OCI-LY7 (cell line): Measurements from ENCODE around the gene EYS. TPM values are rescaled to one million over a fixed set of nuclear protein-coding genes. Genes with fewer than 3 reads are reported as not detected.

Experiments used
- BruUV-seq: library from RNA; stranded (reverse); fragments of 400-500 nt; replicated peaks from 2 replicates; lab custom pipeline; 2021; lab: Mats Ljungman, UMichigan
- CTCF ChIA-PET: fragments of 300-600 bp; sonication (Branson Sonifier 250); formaldehyde crosslinking; loops from one replicate; lab custom pipeline; 2022; ENCODE audit warnings: antibody characterized with exemption; ENCODE audit not compliant: unreplicated experiment; lab: Charles Lee
- POLR2A ChIA-PET: fragments of 300-600 bp; sonication (Branson Sonifier 250); formaldehyde crosslinking; loops from one replicate; lab custom pipeline; 2022; ENCODE audit warnings: antibody characterized with exemption; lab: Charles Lee
- DNase-seq: peaks from one replicate; pipeline ENCODE4 v3.0.0-alpha.2; 2015; ENCODE audit warnings: low spot score
- H2AFZ ChIP-seq: fragments of 200-600 bp; sonication (generic), shearing (Covaris generic); 2 replicates; pipeline ENCODE4 v1.6.1; 2014; ENCODE audit warnings: mild to moderate bottlenecking, antibody characterized with exemption, low read length, moderate library complexity
- H3K27ac ChIP-seq: fragments of 200-600 bp; sonication (generic); 2 replicates; pipeline ENCODE4 v1.5.1; 2014; ENCODE audit warnings: mixed run types, low read depth, mild to moderate bottlenecking, moderate library complexity, low read length, inconsistent platforms; ENCODE audit not compliant: poor library complexity, severe bottlenecking
- H3K36me3 ChIP-seq: fragments of 200-600 bp; sonication (generic); 2 replicates; pipeline ENCODE4 v1.6.1; 2014; ENCODE audit warnings: mild to moderate bottlenecking, antibody characterized with exemption, low read length, moderate library complexity, mixed read lengths; ENCODE audit not compliant: insufficient read depth
- H3K4me1 ChIP-seq: fragments of 200-600 bp; sonication (generic); 2 replicates; pipeline ENCODE4 v1.5.1; 2014; ENCODE audit warnings: mild to moderate bottlenecking, low read length; ENCODE audit not compliant: insufficient read depth, poor library complexity, severe bottlenecking
- H3K4me2 ChIP-seq: fragments of 200-600 bp; sonication (generic); 2 replicates; pipeline ENCODE4 v1.6.1; 2014; ENCODE audit warnings: mild to moderate bottlenecking, low read length
- H3K4me3 ChIP-seq: fragments of 200-600 bp; sonication (generic); 2 replicates; pipeline ENCODE4 v1.5.1; 2014; ENCODE audit warnings: mild to moderate bottlenecking, low read depth, low read length; ENCODE audit not compliant: poor library complexity, severe bottlenecking
- H3K79me2 ChIP-seq: fragments of 200-600 bp; sonication (generic); 2 replicates; pipeline ENCODE4 v1.6.1; 2016; ENCODE audit warnings: low read depth, mild to moderate bottlenecking, low read length, moderate library complexity, mixed read lengths; ENCODE audit not compliant: insufficient read depth
- H3K9me2 ChIP-seq: fragments of 200-600 bp; sonication (generic); 2 replicates; pipeline ENCODE4 v1.6.1; 2016; ENCODE audit warnings: mild to moderate bottlenecking, low read length, mixed read lengths; ENCODE audit not compliant: insufficient read depth
- H3K9me3 ChIP-seq: fragments of 200-600 bp; sonication (generic); 2 replicates; pipeline ENCODE4 v1.6.1; 2014; ENCODE audit warnings: mild to moderate bottlenecking, mixed run types, low read length, mixed read lengths
- H4K20me1 ChIP-seq: fragments of 200-600 bp; sonication (generic); 2 replicates; pipeline ENCODE4 v1.6.1; 2014; ENCODE audit warnings: mild to moderate bottlenecking, antibody characterized with exemption, low read length, moderate library complexity, mixed read lengths; ENCODE audit not compliant: insufficient read depth
- CTCF ChIP-seq: fragments of 200-600 bp; sonication (generic); conservative IDR thresholded peaks from 2 replicates; pipeline ENCODE4 v1.5.1; 2014; ENCODE audit warnings: mild to moderate bottlenecking, antibody characterized with exemption, low read length, moderate library complexity, mixed read lengths
- EZH2phosphoT487 ChIP-seq: fragments of 200-600 bp; sonication (generic); IDR thresholded peaks from 2 replicates; pipeline ENCODE4 v1.6.1; 2018; ENCODE audit warnings: low read depth, borderline replicate concordance, mild to moderate bottlenecking, mixed run types, antibody characterized with exemption, low read length, moderate library complexity, mixed read lengths
- intact Hi-C: fragments of 100-400 bp; cut with micrococcal nuclease; formaldehyde crosslinking; loops from one replicate; pipeline ENCODE4 v1.10.0; 2022; ENCODE audit not compliant: unreplicated experiment
- total RNA-seq, 2 experiments: library from RNA; depleted of rRNA in 1 of 2; stranded (reverse); fragments of >200 nt in 1 of 2; shearing (Covaris generic) in 1 of 2; gene quantifications; 2 replicates each; pipeline ENCODE4 v1.2.3, GENCODE V29; 2014 to 2022

Gene EYS
- total RNA-seq, 2 experiments from 2014 or later = not detected

DNA sequence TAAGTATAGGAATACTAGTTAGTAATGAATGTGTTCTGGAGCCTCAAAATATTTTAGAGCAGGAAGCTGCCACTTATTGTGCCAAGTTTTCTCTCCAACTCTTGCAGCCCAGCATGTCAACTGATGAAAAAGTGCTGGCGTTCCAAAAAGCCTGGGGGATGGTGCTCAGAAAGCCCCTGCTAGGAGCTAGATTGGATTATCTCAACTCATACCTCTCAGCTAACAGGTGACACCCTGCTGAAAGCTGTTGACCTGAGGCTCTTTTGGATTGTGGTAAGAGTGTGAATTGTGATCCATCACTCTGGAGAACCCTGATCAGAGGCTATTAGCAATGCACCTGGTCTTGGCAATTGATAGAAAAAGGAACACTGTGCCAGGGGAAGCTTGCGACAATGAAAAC, 580.4 kb downstream of the EYS start:
- H3K79me2 ChIP-seq = no peaks in the 10 kb centered on the region
- no peak overlapping the region for H3K27ac ChIP-seq
- no peaks in the 10 kb centered on the region for H3K9me2 ChIP-seq
- no peaks in the 10 kb centered on the region for H4K20me1 ChIP-seq
- intact Hi-C loops = no loop called here
- H3K4me2 ChIP-seq = no peak overlapping the region
- ChIA-PET CTCF (no interaction called here), POLR2A (interaction anchor here (0.9 to 1.1 kb wide), 2 partner anchors 11 to 14 kb away, joined by 3 read pairs; no protein-coding TSS in a partner anchor)
- no peak for TF ChIP-seq EZH2phosphoT487
- no peak for TF ChIP-seq CTCF
- no peaks in the 10 kb centered on the region for H3K4me1 ChIP-seq
- no peak overlapping the region for H3K4me3 ChIP-seq
- DNase-seq = no peak
- H3K36me3 ChIP-seq = no peaks in the 10 kb centered on the region
- H2AFZ ChIP-seq = no peak overlapping the region
- no peaks in the 10 kb centered on the region for H3K9me3 ChIP-seq
- no TSS peak for BruUV-seq

DNA sequence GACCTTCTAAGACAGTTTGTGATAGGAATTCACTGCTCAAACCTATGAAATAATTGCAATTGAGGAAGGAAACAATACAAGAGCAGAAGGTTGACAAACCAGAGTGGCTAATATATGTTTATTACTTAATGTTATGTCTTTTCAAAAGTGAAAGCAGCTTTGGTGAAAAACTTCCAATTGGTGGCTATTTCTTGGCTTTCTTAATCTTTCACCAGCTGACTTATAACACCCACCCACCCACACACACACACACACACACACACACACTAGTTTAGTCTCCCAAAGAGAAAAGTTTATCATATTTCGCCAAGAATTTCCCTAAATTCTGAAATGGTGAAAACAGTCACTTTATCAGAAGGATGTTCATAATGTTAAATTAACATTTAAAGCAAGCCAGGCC, 583.5 kb downstream of the EYS start:
- no peaks in the 10 kb centered on the region for H3K79me2 ChIP-seq
- CTCF ChIA-PET = no interaction called here
- no peak overlapping the region for H2AFZ ChIP-seq
- DNase-seq = no peak
- H3K9me3 ChIP-seq = no peaks in the 10 kb centered on the region
- no peaks in the 10 kb centered on the region for H3K36me3 ChIP-seq
- no TSS peak for BruUV-seq
- no peak overlapping the region for H3K4me2 ChIP-seq
- POLR2A ChIA-PET = no interaction called here
- no peak overlapping the region for H3K4me3 ChIP-seq
- intact Hi-C loops = no loop called here
- no peak overlapping the region for H3K27ac ChIP-seq
- H3K4me1 ChIP-seq = no peaks in the 10 kb centered on the region
- no peaks in the 10 kb centered on the region for H3K9me2 ChIP-seq
- no peak for TF ChIP-seq EZH2phosphoT487
- H4K20me1 ChIP-seq = no peaks in the 10 kb centered on the region

GRCh38 chr6:65117817-65118409, 589.1 kb downstream of the EYS start:
- Histone ChIP-seq H3K4me2 (no peak overlapping the region), H2AFZ (no peak overlapping the region), H4K20me1 (no peaks in the 10 kb centered on the region), H3K9me3 (no peaks in the 10 kb centered on the region), H3K36me3 (no peaks in the 10 kb centered on the region), H3K4me1 (no peaks in the 10 kb centered on the region), H3K79me2 (no peaks in the 10 kb centered on the region), H3K4me3 (no peak overlapping the region), H3K27ac (no peak overlapping the region), H3K9me2 (no peaks in the 10 kb centered on the region)
- no peak for DNase-seq
- intact Hi-C loops = no loop called here
- ChIA-PET POLR2A (no interaction called here), CTCF (no interaction called here)
- TF ChIP-seq CTCF (no peak), EZH2phosphoT487 (no peak)
- BruUV-seq = no TSS peak
